GM12891 (cell line): ENCODE results near the gene OR13F1.

Experiments
- POLR2AphosphoS5 ChIP-seq: IDR thresholded peaks from 2 replicates; pipeline ENCODE4 v1.6.1; 2011; ENCODE audit warnings: low read depth, low read length, control low read depth
- TAF1 ChIP-seq: IDR thresholded peaks from 2 replicates; pipeline ENCODE4 v1.6.1; 2011; ENCODE audit warnings: low read depth, low read length, control low read depth

- TF ChIP-seq TAF1 (no peak), POLR2AphosphoS5 (no peak)
These were observed 23.0 kb downstream of the OR13F1 start, which contains the start of gene OR13C4 for GRCh38 chr9:104527109-104527508.
